22Rv1 (cell line): Measurements from ENCODE around the gene TSPAN9.

ENCODE experiments used
- ZFX ChIP-seq: fragments of 450-650 bp; IDR thresholded peaks from 2 replicates; pipeline ENCODE4 v1.6.1; 2017; ENCODE audit warnings: antibody characterized with exemption, borderline replicate concordance
- TF ChIP-seq, protein P1 (sequence below): fragments of 450-650 bp; IDR thresholded peaks from 2 replicates; pipeline ENCODE4 v1.5.1; 2017; ENCODE audit warnings: mild to moderate bottlenecking

DNA sequence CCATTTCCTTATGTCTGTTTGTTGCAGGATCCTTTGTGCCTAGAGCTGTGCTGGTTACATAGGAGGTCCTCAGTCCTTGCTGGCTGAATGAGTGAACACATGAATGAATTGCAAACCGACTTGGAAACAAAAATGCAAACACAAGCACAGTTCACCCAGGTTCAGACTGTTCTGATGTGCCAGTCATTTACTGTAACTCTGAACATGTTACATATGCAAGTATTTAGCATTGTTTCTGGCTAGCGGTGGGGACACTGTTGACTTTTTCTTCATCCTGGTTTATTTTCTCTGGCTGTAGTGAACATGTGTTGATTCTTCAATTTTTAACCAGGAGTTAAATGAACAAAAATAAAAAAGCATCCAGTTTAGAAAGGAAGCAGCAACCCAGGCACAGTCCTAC, 33.4 kb downstream of the TSPAN9 start:
- TF ChIP-seq, protein P1, sequence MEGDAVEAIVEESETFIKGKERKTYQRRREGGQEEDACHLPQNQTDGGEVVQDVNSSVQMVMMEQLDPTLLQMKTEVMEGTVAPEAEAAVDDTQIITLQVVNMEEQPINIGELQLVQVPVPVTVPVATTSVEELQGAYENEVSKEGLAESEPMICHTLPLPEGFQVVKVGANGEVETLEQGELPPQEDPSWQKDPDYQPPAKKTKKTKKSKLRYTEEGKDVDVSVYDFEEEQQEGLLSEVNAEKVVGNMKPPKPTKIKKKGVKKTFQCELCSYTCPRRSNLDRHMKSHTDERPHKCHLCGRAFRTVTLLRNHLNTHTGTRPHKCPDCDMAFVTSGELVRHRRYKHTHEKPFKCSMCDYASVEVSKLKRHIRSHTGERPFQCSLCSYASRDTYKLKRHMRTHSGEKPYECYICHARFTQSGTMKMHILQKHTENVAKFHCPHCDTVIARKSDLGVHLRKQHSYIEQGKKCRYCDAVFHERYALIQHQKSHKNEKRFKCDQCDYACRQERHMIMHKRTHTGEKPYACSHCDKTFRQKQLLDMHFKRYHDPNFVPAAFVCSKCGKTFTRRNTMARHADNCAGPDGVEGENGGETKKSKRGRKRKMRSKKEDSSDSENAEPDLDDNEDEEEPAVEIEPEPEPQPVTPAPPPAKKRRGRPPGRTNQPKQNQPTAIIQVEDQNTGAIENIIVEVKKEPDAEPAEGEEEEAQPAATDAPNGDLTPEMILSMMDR: no peak
- TF ChIP-seq ZFX: no peak
